Superior temporal gyrus (tissue), 1 donor: ENCODE measurements around the gene KRTAP9-8.
A peak's percentile ranks its signal among the peaks of the same experiment; 100 is the strongest.
"Not testable (repeated sequence)": the region's sequence is repeated elsewhere in the genome, so short reads cannot be mapped to it uniquely, and the experiment has no call there.

Experiments used
- DNase-seq: peaks from one replicate; pipeline ENCODE4 v3.0.0-alpha.2; 2016; ENCODE audit errors: extremely low spot score

The KRTAP9-8 gene

GRCh38 chr17:41237949-41238437 lies at the start of gene KRTAP9-8:
KRTAP9-8 (plus strand) TSS chr17:41237999; CDS start chr17:41238052, 53 bp downstream.
- DNase-seq: not testable (repeated sequence)

DNA sequence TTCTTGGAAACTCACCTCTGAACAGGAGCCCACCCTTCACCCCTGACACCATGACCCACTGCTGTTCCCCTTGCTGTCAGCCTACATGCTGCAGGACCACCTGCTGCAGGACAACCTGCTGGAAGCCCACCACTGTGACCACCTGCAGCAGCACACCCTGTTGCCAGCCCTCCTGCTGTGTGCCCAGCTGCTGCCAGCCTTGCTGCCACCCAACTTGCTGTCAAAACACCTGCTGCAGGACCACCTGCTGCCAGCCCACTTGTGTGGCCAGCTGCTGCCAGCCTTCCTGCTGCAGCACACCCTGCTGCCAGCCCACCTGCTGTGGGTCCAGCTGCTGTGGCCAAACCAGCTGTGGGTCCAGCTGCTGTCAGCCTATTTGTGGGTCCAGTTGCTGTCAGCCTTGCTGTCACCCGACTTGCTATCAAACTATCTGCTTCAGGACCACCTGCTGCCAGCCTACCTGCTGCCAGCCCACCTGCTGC lies 47.9 kb upstream of the KRTAP9-8 start, which contains the start of gene KRTAP9-1:
Gene KRTAP9-1 (plus strand): TSS at position 51 of the 482 bp plus-strand sequence. CDS start 0 bp downstream, at position 51.
- DNase-seq: not testable (repeated sequence)

DNA sequence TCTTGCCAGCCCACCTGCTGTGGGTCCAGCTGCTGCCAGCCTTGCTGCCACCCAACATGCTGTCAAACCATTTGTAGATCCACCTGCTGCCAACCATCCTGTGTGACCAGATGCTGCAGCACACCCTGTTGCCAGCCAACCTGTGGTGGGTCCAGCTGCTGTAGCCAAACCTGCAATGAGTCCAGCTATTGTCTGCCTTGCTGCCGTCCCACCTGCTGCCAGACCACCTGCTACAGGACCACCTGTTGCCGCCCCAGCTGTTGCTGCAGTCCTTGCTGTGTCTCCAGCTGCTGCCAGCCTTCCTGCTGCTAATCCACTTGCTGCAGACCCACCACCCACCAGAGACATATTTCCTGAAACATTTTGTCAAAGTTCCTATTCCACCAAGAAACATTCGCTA lies 47.5 kb upstream of the KRTAP9-8 start:
- no peak for DNase-seq

DNA sequence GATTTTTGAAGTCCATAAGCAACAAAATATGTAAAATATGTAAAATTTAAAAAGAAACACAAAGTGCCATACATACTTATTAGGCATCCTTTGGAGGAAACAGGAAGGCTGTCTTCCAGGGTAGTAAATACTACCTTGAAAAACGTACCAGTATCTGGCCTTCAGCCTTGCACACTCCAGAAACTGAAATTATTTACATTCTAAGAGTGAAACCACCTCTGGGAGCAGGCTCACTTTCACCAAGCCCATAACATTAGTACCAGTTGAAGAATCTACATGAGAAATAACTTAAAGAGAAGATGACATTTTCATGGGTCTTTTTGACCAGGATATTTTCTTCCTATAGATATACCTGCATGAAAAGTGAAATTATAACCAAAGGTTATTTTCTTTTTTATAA lies 41.7 kb upstream of the KRTAP9-8 start:
- no peak for DNase-seq

DNA sequence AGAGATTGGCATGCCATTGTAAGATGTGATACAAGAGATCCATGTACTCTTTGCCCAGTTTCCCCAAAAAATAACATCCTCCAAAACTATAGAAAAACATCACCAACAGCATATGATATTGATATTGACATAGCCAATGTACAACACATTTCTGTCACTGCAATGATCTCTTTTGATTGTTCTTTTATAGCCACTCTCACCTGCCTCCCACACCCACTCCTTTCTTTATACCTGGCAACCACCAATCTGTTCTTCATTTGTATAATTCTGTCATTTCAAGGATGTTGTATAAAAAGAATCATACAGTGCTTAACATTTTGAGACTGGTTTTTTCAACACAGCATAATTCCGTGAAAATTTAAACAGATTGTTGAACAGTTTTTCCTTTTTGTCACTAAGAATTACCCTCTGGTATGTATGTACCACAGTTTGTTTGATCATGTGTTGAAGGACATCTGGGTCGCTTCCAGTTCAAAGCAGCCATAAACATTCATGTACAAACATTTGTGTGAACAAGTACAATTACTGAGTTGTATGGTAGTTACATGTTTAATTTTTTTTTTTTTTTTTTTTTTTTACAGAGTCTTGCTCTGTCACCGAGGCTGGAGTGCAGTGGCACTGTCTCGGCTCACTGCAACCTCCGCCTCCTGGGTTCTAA lies 38.2 kb upstream of the KRTAP9-8 start:
- no peak for DNase-seq

- no peak for DNase-seq
These were observed 25.8 kb upstream of the KRTAP9-8 start for GRCh38 chr17:41211845-41212466.

- no peak for DNase-seq
These were observed 25.2 kb upstream of the KRTAP9-8 start for GRCh38 chr17:41212524-41213169.

- no peak for DNase-seq
These were observed 22.1 kb upstream of the KRTAP9-8 start for GRCh38 chr17:41215681-41216080.

GRCh38 chr17:41223821-41224220 lies 14.0 kb upstream of the KRTAP9-8 start:
- DNase-seq: no peak

DNA sequence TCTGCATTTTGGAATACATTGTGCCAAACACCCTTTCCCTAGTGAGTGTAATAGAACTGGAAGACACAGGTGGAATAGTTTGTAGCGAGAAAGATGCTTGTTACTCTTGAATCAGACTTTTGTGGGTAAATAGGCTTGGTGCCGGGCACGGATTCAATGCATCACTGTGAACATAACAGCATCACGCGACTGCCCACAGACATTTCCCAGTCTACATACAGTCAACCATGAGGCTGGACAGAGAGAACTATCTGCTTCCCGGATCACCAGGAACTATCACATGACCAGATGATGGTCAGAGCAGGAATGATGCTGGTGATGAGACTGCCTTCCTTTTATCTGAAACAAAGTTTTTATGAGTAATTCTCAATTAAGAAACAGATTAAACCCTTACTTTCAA lies 11.7 kb upstream of the KRTAP9-8 start:
- DNase-seq: no peak

DNA sequence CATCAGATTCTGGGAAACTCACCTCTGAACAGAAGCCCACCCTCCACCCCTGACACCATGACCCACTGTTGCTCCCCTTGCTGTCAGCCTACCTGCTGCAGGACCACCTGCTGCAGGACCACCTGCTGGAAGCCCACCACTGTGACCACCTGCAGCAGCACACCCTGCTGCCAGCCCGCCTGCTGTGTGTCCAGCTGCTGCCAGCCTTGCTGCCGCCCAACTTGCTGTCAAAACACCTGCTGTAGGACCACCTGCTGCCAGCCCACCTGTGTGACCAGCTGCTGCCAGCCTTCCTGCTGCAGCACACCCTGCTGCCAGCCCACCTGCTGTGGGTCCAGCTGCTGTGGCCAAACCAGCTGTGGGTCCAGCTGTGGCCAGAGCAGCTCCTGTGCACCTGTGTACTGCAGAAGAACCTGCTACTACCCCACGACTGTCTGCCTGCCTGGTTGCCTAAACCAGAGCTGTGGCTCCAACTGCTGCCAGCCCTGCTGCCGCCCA lies 11.2 kb upstream of the KRTAP9-8 start, which contains the start of gene KRTAP9-2:
Gene KRTAP9-2 (plus strand): TSS at position 51 of the 498 bp plus-strand sequence. CDS start 7 bp downstream, at position 58.
- DNase-seq: not testable (repeated sequence)

DNA sequence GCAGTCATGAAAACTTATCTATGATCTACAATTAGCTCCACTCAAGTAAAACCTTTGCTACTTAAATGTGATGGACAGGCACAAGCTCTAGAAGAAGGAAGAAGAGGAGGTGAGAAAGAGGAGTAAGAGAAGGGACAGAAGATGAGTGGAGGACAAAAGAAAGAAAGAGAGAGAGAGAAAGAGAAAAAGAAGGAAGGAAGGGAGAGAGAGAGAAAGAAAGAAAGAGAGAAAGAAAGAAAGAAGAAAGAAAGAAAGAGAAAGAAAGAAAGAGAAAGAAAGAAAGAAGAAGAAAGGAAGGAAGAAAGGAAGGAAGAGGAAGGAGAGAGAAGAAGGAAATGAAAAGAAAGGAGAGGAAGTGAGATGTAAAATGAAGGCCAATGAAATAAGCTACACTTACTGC lies 7.7 kb upstream of the KRTAP9-8 start:
- no peak for DNase-seq

GRCh38 chr17:41231731-41232130 lies 6.1 kb upstream of the KRTAP9-8 start:
- DNase-seq: no peak

DNA sequence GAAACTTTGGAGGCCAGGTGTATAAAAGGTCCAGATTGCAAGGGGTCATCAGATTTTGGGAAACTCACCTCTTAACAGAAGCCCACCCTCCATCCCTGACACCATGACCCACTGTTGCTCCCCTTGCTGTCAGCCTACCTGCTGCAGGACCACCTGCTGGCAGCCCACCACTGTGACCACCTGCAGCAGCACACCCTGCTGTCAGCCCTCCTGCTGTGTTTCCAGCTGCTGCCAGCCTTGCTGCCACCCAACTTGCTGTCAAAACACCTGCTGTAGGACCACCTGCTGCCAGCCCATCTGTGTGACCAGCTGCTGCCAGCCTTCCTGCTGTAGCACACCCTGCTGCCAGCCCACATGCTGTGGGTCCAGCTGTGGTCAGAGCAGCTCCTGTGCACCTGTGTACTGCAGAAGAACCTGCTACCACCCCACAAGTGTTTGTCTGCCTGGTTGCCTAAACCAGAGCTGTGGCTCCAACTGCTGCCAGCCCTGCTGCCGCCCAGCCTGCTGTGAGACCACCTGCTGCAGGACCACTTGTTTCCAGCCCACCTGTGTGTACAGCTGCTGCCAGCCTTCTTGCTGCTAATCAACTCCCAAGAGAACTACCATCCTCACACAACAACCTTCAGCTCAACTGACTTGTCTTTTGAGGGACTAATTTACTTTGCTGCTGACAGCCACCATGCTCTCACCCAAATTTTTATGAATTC lies 5.2 kb upstream of the KRTAP9-8 start, which contains the start of gene KRTAP9-3:
Gene KRTAP9-3 (plus strand): TSS at position 51 of the 707 bp plus-strand sequence. CDS start 53 bp downstream, at position 104.
- DNase-seq: not testable (repeated sequence)

GRCh38 chr17:41237116-41237515 lies 683 bp upstream of the KRTAP9-8 start:
- DNase-seq: not testable (repeated sequence)

DNA sequence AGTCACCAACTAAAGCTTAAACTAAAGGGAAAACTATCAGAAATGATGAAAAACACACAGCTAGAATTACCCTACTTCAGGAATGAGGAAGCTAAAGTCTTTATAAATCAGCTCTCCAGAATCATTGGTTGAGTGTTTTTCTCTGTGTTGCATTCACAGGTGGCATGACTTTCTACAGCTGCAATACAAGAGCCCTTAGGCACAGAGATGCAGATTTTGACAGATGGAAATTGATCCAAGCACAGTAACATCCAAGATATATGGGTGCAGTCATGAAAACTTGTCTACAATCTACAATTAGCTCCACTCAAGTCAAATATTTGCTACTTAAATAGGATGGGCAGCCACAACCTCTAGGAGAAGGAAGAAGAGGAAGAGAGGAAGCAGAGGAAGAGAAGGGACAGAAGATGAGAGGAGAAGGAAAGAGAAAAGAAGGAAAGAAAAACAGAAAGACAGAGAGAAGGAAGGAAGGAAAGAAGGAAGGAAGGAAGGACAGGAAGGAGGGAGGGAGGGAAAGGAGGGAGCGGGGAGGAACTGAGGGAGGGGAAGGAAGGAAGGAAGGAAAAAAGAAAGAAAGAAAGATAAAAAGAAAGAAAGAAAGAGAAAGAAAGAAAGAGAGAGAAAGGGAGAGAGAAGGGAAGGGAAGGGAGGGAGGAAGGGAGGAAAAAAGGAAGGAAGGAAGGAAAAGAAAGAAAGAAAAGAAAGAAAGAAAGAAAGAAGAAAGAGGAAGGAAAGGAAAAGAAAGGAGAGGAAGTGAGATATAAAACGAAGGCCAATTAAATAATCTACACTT lies 9.4 kb downstream of the KRTAP9-8 start:
- DNase-seq: not testable (repeated sequence)

DNA sequence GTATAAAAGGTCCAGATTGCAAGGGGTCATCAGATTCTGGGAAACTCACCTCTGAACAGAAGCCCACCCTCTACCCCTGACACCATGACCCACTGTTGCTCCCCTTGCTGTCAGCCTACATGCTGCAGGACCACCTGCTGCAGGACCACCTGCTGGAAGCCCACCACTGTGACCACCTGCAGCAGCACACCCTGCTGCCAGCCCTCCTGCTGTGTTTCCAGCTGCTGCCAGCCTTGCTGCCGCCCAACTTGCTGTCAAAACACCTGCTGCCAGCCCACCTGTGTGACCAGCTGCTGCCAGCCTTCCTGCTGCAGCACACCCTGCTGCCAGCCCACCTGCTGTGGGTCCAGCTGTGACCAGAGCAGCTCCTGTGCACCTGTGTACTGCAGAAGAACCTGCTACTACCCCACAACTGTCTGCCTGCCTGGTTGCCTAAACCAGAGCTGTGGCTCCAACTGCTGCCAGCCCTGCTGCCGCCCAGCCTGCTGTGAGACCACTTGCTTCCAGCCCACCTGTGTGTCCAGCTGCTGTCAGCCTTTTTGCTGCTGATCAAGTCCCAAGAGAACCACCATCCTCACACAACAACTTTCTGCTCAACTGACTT lies 11.9 kb downstream of the KRTAP9-8 start, which contains the start of gene KRTAP9-4:
Gene KRTAP9-4 (plus strand): TSS at position 51 of the 604 bp plus-strand sequence. CDS start 34 bp downstream, at position 85.
- not testable (repeated sequence) for DNase-seq

GRCh38 chr17:41251261-41251660 lies 13.5 kb downstream of the KRTAP9-8 start:
- peak; percentile 7 for DNase-seq

- peak; percentile 0 for DNase-seq
These were observed 17.1 kb downstream of the KRTAP9-8 start for GRCh38 chr17:41254861-41255260.
